GM12801 (cell line): ENCODE results near the gene PIM2.

Experiments used
- TF ChIP-seq, protein P1 (sequence below): IDR thresholded peaks from one replicate; pipeline ENCODE4 v1.5.1; 2011; ENCODE audit warnings: control low read depth; ENCODE audit not compliant: insufficient read length; ENCODE audit errors: extremely low read depth

Gene PIM2

DNA sequence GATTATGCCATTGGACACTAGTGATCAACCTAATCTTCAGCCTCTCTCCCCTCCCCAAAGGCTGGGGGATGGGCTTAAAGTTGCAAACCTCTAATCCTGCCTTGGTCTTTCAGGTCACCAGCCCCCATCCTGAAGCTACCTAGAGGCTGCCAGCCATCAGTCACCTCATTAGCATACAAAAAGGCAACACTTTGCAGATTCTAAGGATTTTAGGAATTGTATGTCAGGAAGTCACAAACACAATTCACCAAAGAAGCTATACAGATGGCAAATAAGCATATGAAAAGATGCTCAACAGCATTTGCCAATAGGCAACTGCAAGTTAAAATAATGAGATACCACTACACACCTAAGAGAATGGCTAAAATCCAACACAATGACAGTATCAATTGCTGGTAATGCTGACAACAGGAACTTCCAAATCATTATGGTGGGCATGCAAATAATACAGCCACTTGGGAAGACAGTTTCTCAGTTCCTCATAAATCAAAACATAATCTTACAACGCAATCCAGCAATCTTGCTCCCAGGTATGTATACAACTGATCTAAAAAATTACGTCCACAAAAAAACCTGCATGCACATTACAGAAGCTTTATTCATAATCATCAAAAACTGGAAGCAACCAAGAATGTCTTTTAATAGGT, 9.0 kb upstream of the PIM2 start:
- TF ChIP-seq, protein P1, sequence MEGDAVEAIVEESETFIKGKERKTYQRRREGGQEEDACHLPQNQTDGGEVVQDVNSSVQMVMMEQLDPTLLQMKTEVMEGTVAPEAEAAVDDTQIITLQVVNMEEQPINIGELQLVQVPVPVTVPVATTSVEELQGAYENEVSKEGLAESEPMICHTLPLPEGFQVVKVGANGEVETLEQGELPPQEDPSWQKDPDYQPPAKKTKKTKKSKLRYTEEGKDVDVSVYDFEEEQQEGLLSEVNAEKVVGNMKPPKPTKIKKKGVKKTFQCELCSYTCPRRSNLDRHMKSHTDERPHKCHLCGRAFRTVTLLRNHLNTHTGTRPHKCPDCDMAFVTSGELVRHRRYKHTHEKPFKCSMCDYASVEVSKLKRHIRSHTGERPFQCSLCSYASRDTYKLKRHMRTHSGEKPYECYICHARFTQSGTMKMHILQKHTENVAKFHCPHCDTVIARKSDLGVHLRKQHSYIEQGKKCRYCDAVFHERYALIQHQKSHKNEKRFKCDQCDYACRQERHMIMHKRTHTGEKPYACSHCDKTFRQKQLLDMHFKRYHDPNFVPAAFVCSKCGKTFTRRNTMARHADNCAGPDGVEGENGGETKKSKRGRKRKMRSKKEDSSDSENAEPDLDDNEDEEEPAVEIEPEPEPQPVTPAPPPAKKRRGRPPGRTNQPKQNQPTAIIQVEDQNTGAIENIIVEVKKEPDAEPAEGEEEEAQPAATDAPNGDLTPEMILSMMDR, result no peak

DNA sequence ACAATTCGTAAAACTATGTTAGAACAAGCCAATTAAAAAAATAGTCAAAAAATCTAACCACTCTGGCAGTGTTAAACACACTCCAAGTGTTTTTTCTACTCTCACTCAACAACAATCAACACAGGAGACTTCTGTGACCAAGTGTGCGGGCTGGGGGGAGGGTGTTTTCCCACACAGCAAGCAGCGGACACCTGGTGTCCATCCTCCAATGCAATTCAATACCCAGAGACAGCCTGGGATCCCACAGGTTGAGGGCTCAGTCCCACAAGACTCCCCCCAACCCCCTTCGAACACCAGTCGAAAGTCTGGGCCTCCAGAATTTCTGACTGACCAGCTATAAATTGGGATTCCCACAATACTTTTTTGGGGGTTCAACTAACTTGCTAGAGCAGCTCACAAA, 8.3 kb upstream of the PIM2 start:
- TF ChIP-seq, protein P1, result no peak

DNA sequence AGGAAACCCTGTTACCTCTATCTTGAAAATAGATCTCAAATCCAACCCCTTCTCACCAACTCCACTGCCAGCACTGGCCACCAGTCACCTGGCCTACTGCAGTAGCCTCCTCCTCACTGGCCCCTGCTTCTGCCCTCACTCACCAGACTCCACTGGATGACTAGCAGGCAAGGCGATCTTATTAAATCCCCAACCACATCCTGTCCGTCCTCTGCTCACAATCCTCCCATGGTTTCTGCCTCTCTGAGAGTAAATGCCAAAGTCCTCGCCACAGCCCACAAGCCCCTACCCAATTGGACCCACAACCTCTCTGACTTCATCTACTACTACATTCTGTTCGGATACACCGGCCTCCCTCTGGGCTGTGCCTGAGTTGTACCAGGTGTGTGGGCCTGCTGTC, 5.4 kb upstream of the PIM2 start:
- TF ChIP-seq, protein P1, result no peak

DNA sequence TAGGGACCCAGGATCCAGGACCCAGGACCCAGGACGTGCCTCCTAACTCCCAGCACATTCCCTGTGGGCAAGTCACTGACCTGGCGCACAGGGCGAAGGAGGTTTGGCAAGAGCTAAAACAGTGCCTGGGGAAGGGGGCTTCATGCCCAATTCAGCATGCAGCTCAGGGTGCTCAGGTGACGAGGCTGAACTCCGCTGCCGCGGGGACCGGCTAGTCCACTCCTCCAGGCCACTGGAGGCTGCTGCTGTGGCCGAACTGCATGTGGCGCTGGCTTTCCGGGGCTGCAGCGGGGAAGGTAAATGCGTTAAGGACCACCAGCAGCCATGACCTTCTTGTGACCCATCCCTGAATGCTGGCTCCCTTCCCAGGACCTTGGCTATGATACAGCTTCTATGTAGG, 4.9 kb upstream of the PIM2 start:
- TF ChIP-seq, protein P1, result no peak

DNA sequence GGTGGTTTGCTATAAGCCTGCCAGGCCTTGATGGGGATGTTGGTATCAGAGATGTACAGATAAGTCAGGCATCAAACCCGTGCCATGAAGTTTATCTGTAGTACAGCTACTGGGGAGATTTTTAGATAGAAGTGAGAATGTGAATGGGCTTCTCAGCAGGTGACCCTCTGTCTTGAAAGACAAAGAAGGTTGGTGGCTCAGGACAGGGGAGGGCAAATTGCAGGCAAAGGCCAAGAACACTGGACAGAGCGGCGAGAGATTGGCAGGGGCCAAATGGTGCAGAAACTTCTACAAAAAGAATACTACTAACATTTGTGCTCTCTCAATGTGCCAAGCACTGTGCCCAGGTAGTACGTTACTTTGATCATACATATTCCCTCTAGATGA, 1.9 kb upstream of the PIM2 start:
- TF ChIP-seq, protein P1, result no peak

DNA sequence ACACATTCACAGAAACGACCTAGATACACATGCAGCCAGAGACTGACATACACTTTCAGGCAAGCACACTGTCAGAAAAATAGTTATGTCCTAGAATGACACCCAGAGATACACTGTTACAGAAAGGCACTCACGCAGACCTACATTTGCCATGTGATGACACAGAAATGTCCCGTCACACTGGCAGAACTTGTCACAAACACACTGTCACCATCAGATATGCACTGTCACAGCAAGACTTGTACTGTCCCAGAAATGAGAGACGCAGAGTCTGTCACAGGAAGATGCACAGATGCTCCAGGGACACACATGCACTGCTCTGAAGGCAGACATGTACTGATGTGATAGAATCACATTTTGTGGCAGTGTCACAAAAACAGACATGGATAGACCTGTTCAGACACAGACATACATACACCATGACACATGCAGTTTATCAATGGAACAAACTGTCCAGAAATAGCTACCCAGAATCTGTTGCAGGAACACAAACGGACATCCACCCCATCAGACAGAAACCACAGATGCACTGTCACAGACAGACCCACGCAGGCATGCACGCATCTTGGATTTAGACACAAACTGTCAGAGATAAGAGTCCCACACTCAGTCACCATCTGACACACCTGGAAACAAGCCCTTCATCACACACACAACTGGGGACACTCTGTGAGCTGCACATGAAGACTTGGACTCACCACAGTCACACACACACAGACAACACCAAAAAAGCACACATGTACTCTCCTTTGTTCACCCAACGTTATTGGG, 1.3 kb upstream of the PIM2 start:
- TF ChIP-seq, protein P1, result no peak

DNA sequence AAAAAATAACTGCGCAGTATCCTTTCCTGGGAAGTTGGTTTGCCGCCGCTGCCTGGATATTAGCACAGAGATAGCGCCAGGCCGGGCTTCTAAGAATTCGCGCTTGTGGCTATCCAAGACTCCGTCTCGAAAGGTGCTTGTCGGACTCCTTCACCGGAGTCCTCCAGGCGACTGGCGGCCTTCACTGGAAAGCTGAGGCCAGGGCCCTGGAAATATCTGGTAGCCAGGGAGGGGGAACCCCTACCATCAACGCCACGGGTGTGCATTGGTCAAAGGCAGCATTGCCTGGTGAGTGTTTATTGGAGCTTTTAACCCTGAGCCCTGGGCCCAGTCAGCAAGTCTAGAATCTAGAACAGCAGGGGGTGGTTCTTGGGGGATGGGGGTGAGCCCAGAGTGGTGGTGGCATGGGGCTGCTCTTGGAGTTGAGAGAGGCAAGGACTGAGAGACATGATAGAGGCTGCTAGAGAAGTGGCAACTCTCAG, 577 bp upstream of the PIM2 start:
- TF ChIP-seq, protein P1, result no peak
